A673 (cell line): ENCODE data around the gene ESPNL. TPM values are rescaled to one million over a fixed set of nuclear protein-coding genes. Genes with fewer than 3 reads are reported as not detected.

Experiments used
- BruUV-seq: library from RNA; stranded (reverse); fragments of 400-500 nt; replicated peaks from 2 replicates; lab custom pipeline; 2021; lab: Mats Ljungman, UMichigan
- CTCF ChIA-PET: fragments of 300-600 bp; sonication (Branson Sonifier 250); formaldehyde crosslinking; loops from one replicate; lab custom pipeline; 2022; ENCODE audit warnings: antibody characterized with exemption; lab: Charles Lee
- POLR2A ChIA-PET: fragments of 300-600 bp; sonication (Branson Sonifier 250); formaldehyde crosslinking; loops from one replicate; lab custom pipeline; 2022; ENCODE audit warnings: antibody characterized with exemption; ENCODE audit not compliant: low non-redundant PET; lab: Charles Lee
- DNase-seq: peaks from one replicate; pipeline ENCODE4 v3.0.0-alpha.2; 2015; ENCODE audit warnings: low spot score
- H3K27ac ChIP-seq: fragments of 200-600 bp; sonication (generic); 2 replicates; pipeline ENCODE4 v1.5.1; 2016; ENCODE audit warnings: mixed run types, low read depth, mild to moderate bottlenecking, mixed read lengths, antibody characterized with exemption, low read length; ENCODE audit not compliant: poor library complexity, severe bottlenecking
- H3K27me3 ChIP-seq: fragments of 200-600 bp; sonication (generic); replicated peaks from 2 replicates; pipeline ENCODE4 v1.6.1; 2017; ENCODE audit warnings: mixed run types, low read depth, mild to moderate bottlenecking, mixed read lengths, antibody characterized with exemption, low read length; ENCODE audit not compliant: insufficient read depth, poor library complexity
- H3K36me3 ChIP-seq: fragments of 200-600 bp; sonication (generic); 2 replicates; pipeline ENCODE4 v1.6.1; 2016; ENCODE audit warnings: mixed run types, mild to moderate bottlenecking, mixed read lengths, antibody characterized with exemption, low read length; ENCODE audit not compliant: insufficient read depth, poor library complexity, severe bottlenecking
- H3K4me1 ChIP-seq: fragments of 200-600 bp; sonication (generic); 2 replicates; pipeline ENCODE4 v1.6.1; 2017; ENCODE audit warnings: mixed run types, mild to moderate bottlenecking, mixed read lengths, antibody characterized with exemption, low read length; ENCODE audit not compliant: insufficient read depth, poor library complexity, severe bottlenecking
- H3K4me3 ChIP-seq: fragments of 200-600 bp; sonication (generic); 2 replicates; pipeline ENCODE4 v1.5.1; 2016; ENCODE audit warnings: low read depth, mixed run types, mild to moderate bottlenecking, mixed read lengths, low read length; ENCODE audit not compliant: poor library complexity, severe bottlenecking
- H3K9me3 ChIP-seq: fragments of 200-600 bp; sonication (generic); 2 replicates; pipeline ENCODE4 v1.6.1; 2016; ENCODE audit warnings: mixed run types, low read depth, mild to moderate bottlenecking, mixed read lengths, antibody characterized with exemption, low read length; ENCODE audit not compliant: poor library complexity, severe bottlenecking
- EZH2 ChIP-seq: fragments of 200-600 bp; sonication (generic); IDR thresholded peaks from 2 replicates; pipeline ENCODE4 v1.6.1; 2017; ENCODE audit warnings: borderline replicate concordance, low read depth, mild to moderate bottlenecking, mixed read lengths, antibody characterized with exemption, low read length; ENCODE audit not compliant: poor library complexity, severe bottlenecking
- intact Hi-C: fragments of 100-400 bp; cut with micrococcal nuclease; formaldehyde crosslinking; loops from one replicate; pipeline ENCODE4 v1.10.0; 2022; ENCODE audit not compliant: unreplicated experiment
- total RNA-seq: library from RNA; stranded (reverse); gene quantifications from 2 replicates; pipeline ENCODE4 v1.2.3, GENCODE V29; 2021
- TF ChIP-seq, protein P1 (sequence below): fragments of 300-800, 200-600 bp; sonication (generic); conservative IDR thresholded peaks from 2 replicates; pipeline ENCODE4 v1.5.1; 2017; ENCODE audit warnings: low read depth, mild to moderate bottlenecking, antibody characterized with exemption, low read length, moderate library complexity, mixed read lengths

ESPNL gene
- total RNA-seq, 1 experiment from 2014 or later: 0.30 TPM

DNA sequence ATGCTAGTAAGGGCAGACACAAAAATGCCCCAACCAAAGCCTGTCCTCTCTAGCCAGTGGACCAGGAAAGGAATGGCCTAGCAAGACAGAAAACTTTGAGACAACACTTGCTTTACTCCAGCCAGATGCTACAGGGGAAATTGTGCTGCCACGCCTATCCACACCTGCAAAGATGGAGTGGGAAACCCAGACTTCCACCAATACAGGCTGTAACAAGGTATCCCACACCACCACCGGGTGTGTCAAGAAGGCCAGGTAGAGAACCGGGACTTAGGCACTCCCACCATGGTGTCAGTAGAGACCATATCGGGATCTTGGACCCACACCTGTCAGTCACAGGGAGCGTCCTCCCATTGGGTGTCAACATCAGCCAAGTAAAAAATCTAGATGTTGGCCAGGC is 16.2 kb upstream of the ESPNL start:
- H3K4me1 ChIP-seq: no peaks in the 10 kb centered on the region
- H3K4me3 ChIP-seq: no peak overlapping the region
- intact Hi-C loops: no loop called here
- no TSS peak for BruUV-seq
- no peak for TF ChIP-seq EZH2
- TF ChIP-seq, protein P1, sequence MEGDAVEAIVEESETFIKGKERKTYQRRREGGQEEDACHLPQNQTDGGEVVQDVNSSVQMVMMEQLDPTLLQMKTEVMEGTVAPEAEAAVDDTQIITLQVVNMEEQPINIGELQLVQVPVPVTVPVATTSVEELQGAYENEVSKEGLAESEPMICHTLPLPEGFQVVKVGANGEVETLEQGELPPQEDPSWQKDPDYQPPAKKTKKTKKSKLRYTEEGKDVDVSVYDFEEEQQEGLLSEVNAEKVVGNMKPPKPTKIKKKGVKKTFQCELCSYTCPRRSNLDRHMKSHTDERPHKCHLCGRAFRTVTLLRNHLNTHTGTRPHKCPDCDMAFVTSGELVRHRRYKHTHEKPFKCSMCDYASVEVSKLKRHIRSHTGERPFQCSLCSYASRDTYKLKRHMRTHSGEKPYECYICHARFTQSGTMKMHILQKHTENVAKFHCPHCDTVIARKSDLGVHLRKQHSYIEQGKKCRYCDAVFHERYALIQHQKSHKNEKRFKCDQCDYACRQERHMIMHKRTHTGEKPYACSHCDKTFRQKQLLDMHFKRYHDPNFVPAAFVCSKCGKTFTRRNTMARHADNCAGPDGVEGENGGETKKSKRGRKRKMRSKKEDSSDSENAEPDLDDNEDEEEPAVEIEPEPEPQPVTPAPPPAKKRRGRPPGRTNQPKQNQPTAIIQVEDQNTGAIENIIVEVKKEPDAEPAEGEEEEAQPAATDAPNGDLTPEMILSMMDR: no peak
- no peaks in the 10 kb centered on the region for H3K27me3 ChIP-seq
- POLR2A ChIA-PET: no interaction called here
- H3K27ac ChIP-seq: no peak overlapping the region
- peaks cover 42% of the 10 kb centered on the region for H3K36me3 ChIP-seq
- DNase-seq: no peak
- CTCF ChIA-PET: no interaction called here
- no peaks in the 10 kb centered on the region for H3K9me3 ChIP-seq

DNA sequence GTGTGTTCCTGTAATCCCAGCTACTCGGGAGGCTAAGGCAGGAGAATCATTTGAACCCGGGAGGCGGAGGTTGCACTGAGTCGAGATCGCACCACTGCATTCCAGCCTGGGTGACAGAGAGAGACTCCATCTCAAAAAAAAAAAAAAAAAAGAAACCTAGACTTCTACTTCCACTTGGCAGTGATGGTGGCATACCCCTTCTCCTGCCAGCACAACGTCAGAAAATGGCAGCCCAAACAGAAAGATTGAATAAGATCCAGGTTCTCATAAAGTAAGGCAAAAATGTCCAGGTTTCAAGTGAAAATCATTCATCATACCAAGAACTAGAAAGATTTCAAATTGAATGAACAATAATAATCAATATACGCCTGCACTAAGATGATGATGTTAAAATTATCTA is 15.4 kb upstream of the ESPNL start:
- no TSS peak for BruUV-seq
- Histone ChIP-seq H3K27me3 (no peaks in the 10 kb centered on the region), H3K4me3 (no peak overlapping the region), H3K9me3 (no peaks in the 10 kb centered on the region), H3K4me1 (no peaks in the 10 kb centered on the region), H3K27ac (no peak overlapping the region), H3K36me3 (peaks cover 42% of the 10 kb centered on the region)
- TF ChIP-seq, protein P1: no peak
- no peak for TF ChIP-seq EZH2
- POLR2A ChIA-PET: no interaction called here
- intact Hi-C loops: no loop called here
- no peak for DNase-seq
- CTCF ChIA-PET: no interaction called here

DNA sequence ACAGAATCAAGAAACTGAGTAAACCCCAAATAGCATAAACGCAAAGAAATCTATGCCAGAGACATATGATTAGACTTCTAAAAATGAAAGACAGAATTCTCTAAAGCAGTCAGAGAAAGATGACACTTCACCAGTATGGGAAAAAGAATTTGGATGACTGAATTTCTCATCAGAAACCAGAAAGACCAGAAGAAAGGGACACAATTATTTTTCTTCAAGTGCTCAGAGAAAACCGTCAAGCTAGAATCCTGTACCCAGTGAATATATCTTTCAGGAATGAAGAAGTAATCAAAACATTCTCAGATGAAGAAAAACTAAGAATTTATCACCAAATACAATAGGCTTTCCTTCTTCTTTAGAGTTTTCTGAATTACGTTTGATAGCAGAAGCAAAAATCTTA is 14.2 kb upstream of the ESPNL start:
- DNase-seq: no peak
- Histone ChIP-seq H3K36me3 (peaks cover 33% of the 10 kb centered on the region), H3K4me3 (no peak overlapping the region), H3K4me1 (no peaks in the 10 kb centered on the region), H3K27me3 (no peaks in the 10 kb centered on the region), H3K9me3 (no peaks in the 10 kb centered on the region), H3K27ac (no peak overlapping the region)
- TF ChIP-seq, protein P1: no peak
- no peak for TF ChIP-seq EZH2
- intact Hi-C loops: no loop called here
- ChIA-PET CTCF (no interaction called here), POLR2A (no interaction called here)
- no TSS peak for BruUV-seq
